GM19099 (cell line): ENCODE data around the gene SLC13A3.

ENCODE experiments used
- POLR2A ChIP-seq: IDR thresholded peaks from 3 replicates; pipeline ENCODE4 v1.6.1; 2011; ENCODE audit warnings: low read depth; ENCODE audit not compliant: insufficient read length; ENCODE audit errors: extremely low read depth

The SLC13A3 gene

DNA sequence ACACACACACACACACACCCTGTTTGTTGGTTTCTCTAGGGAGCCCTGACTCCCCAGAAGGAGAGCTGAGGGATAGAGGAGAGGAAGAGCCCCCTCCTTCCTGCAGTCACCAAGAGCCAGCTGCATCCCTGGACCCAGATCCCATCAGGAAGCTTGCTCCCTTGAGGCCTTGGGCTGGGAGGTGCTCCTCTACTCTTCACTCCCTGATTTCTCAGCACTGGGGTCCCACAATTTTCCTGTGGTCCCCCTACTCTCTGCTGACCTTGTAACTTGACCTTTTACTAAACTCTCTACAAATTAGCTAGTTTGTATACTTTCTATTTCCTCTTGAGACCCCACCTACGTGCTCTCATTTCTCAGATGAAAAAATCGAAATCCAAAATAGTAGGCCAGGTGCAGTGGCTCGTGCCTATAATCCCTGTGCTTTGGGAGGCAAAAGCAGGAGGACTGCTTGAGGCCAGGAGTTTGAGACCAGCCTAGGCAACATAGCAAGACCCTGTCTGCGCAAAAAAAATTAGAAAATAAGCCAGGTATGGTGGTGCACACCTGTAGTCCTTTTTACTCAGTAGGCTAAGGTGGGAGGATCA lies 95.8 kb downstream of the SLC13A3 start:
- no peak for TF ChIP-seq POLR2A

DNA sequence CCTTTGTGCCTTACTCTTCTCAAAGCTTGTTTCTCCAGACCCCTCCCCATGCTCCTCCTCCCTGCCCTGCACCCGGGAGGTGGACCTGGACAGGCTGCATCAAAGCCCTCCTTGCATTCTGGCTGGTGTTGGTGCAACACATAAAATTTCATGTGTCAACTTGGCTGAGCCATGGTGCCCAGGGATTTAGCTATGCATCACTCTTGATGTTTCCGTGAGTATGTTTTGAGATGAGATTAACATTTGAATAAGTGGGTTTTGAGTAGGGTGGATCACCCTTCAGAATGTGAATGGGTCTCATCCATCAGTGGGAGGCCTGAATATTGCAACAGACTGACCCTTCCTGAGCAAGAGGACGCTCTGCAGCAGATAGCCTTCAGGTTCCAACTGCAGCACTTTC lies 96.4 kb downstream of the SLC13A3 start:
- TF ChIP-seq POLR2A, result no peak

DNA sequence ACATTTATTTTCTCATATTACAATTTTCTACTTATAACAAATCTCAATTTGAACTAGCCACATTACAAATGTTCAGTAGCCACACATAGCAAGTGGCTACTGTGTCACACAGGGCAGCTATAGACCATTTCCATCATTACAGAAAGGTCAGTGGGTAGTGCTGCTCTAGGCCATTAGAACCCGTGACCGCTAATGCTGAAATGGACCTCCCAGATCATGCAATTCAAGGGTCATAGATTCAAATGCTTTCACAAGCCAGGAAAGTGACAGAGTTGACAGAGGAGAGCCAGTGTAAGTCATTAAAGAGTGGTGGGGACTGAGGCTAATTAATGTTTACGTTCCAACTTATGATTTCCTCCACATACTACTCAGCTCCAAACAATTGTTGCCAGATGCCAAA lies 97.3 kb downstream of the SLC13A3 start:
- no peak for TF ChIP-seq POLR2A

DNA sequence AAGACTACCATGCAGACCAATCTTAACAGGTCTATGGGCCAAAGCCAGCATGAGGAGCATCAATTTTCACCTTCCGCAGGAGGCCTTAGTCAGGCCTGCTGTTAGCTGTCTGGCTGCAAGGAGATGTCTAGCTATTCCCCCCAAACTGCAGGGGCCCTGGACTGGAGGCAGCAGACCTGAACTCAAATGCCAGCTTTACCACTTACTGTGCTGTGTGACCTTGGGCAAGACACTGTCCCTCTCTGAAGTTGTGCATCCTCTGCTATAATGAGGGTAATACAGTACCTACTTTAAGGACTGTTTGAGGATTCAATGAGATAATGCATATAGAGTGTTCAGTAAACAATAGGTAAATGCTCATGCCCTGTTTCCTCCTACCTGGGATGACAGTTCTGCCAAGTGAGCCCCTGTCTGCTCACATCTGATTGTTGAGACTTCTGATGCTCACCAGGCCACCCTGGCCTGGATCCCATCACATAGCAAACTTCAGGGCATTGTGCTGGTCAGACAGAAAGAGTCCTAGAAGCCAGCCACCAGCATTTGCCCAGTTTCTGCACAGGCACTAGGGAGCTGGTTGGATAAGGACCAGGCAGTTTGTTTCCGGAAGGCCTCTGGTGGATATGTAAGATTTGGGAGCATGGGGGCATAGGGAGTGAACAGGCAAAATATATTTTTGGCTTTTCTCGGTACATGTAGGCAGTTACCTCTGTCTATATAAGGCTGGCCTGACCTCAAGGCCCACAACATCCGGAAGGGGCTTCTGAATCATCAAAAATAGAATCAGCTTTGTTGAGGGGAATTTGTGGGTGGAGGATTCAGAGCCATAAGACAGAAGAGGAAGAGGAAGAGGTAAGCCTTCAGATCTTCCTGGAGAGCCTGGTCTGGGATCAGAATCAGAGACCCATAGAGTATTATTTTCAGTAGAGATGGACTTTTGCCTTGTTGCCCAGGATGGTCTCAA lies 98.5 kb downstream of the SLC13A3 start:
- TF ChIP-seq POLR2A, result no peak

DNA sequence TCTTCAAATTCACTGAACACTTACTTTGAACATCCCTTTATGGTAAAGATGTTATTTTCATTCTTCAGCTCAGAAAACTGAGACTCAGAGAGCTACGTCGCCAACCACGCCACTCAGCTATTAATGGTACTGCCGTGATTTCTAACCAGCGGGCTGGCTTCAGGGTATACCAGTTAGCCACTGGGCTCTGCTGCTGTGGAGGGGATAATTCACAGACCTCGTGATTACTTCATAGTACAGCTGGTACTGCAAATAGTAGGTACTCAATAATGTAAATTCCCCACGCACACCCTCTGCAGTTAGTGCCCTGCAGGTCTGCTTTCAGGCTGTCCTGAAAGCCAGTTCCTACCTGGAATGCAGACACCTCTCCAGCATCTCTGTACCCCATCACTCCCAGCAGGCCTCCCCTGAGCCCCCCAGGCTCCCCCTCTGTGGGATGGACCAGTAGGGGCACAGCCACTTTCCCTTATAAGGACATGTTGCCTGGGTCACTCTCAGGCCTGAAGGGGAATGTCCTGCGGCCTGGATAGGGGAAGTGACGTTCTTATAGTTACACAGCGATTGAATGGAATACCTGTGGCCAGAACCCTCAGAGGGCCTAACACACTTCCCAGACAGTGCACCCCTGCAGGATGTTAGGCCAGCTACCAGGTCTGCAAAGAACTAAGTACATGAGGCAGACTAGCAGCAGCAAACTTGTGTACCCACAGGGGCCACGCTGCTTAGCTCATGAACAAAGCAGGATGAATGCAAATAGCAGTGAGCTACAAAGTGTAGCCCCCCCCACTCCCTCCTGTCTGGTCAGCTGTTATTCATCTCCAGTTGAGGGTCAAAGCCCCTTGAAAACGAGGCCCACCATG lies 99.5 kb downstream of the SLC13A3 start:
- TF ChIP-seq POLR2A, result peak; percentile 16

DNA sequence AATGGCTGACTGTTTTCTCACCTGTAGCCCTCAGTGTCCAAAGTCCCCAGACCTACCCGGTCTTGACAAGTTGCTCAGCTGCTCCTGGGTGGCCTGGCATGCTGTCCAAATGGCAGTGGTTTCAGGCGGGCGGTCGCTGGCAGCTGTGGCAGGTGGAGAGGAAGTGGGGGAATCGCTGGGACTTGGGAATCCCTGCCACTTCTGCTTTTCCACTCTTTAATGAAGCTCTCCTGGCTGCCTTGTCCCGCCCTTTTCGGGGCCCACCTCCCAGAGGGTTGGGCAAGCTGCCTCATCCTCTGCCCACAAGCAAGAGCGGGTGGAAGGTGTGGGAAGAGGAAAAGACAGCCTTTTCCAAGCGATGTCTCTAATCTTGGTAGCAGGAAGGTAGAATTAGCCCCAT lies 100.8 kb downstream of the SLC13A3 start, which contains the start of gene OCSTAMP:
Gene OCSTAMP (minus strand): TSS at position 194 of the 400 bp plus-strand sequence. CDS start 94 bp downstream, at position 100.
- TF ChIP-seq POLR2A, result no peak

DNA sequence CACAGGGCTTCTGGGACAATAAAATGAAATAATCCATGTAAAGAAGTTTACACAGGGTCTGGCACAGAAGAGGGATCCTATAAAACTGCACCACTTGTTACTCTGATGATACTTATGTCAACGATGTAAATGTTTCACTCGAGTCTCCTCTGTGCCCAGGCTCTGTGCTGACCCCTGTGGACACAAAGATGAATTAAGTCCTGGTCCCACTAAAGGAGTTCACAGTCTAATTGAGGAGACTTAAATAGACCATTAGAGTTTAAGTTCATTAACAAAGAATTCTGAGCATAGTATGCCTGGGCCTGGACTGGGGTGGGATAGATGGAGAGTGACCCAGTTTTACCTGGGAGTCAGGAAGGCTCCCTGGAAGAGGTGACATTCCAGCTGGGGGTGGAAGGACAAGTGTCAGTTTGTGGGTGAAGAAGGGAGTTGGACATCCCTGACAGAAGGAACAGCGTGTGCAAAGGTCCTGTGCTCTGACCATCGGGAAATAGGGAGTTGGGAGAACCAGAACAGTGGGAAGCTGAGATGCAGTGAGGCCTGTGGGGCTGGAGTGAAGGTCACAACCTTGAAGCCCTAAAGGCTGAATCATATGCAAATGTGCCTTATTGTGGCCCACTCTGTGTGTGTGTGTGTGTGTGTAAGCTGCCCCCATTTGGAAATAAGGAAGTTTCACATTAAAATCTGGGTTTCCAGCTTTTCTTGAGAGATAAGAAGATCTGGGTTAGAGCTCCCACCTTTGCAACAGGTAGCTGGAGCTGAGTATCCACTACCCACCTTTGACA lies 101.9 kb downstream of the SLC13A3 start:
- TF ChIP-seq POLR2A, result no peak

DNA sequence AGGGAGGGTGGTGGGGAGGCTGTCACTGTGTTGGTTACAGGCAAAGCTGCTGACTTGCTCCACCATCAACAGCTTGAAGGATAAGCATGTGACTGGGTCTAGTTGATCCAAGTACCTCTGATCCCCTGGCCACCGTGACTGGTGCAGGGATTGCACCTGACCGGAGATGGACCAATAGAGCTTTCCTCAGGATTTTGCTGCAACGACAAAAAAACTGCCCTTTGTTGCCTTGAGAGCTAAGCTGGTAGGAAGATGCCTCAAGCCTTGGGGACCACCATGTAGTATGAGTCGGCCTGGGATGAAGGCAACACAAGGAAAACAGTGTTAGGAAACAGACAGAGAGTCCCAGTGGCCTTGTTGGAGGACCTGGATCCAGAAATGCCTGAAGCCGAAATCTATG lies 102.6 kb downstream of the SLC13A3 start:
- TF ChIP-seq POLR2A, result no peak

DNA sequence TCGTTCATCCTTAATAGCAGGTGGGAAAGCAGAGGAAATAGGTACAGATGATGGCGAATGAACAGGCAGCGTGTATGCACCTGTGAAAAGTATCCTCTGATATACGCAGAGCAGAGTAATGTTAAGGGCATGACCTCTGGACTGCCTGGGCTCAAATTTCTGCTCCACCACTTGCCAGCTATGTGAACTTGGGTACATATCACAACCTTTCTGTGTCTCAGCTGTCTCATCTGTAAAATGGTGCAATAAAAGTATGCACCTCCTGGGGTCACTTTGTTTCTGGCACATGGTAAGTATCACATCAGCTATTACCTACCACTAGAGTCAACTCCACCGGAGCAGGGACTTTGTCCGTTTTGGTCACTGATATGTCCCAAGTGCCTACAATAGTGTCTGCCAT lies 103.3 kb downstream of the SLC13A3 start:
- no peak for TF ChIP-seq POLR2A

DNA sequence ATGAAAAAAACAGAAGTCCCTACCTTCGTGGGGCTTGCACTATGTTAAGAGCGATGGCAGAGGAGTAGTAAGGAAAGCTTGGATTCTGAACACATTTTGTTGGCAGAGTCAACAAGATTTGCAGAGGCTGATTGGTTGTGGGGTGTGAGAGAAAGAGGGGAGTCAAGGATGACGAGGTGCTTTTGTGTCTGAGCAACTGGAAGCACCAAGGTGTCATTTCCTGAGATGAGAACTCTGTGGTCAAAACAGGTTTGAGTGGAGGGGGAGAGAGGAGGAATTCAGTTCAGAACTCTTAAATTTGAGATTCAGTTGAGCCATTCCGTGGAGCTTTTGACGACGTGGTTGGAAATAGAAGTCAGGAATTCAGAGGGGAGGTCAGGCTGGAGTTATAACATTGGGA lies 104.3 kb downstream of the SLC13A3 start:
- TF ChIP-seq POLR2A, result no peak

DNA sequence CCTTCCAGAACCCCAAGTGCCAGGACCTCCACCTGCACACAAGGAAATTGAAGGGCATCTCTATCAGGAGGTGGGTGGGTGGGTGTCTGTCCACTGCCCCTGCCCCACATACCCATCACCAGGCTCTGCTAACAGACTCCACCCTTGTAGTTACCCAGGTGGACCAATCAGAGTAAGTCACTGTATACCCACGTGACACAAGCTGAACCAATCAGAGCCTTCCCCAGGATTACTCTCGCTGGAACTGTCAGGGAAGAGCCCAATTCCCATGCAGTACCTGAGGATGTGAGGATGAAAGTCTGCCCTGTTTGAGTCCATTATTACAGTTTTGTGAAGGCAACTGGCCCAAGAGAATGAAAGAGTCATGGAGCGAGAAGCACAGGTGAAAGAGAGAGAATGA lies 105.0 kb downstream of the SLC13A3 start:
- TF ChIP-seq POLR2A, result no peak

DNA sequence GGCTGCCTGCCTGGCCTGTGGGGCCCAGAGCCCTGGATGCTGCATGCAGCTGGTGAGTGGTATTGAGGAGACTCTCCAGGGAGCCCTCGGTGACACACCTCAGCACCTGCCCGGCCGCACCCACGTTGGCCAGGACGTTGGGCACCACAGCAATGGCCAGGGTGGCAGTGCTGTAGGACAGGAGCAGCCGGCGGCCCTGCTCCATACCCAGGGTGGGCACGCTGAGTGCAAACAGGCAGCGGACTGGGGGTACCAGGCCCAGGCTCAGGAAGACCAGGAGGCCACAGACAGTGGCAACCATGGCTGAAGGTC lies 105.5 kb downstream of the SLC13A3 start:
- TF ChIP-seq POLR2A, result no peak

DNA sequence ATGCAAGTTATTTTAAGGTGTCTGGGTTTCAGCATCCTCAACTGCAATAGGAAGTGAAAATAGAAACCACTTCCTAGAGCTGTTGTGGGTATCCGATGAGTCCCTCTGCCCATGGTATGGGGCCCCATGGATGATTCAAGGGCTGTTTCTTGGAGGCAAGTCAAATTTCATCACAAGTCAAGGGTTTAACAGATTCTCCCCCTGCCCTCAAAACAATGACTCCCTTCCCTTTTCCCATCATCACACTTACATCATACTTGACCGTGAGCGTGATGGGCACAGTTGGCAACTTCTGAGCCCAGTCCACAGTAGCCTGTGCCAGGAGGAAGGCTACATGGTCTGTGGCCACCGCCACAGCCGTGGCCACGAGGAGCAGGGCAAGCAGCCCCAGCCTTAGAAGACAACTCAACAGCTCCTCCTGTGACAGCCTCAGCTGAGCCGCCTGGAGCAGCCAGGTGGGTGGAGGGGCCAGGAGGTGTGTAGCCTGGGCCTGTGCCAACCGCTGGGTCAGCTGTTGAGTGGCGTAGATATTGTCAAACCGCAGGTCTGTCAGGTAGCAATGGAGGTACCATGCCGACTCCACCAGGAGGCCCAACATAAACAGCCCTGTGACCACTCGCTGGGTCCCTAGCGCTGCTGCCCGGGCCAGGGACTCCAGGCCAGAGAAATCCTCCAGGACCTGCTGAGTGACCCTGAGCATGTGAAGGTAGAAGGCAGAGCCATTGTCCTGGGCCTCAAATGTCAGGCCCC lies 106.0 kb downstream of the SLC13A3 start:
- TF ChIP-seq POLR2A, result no peak

DNA sequence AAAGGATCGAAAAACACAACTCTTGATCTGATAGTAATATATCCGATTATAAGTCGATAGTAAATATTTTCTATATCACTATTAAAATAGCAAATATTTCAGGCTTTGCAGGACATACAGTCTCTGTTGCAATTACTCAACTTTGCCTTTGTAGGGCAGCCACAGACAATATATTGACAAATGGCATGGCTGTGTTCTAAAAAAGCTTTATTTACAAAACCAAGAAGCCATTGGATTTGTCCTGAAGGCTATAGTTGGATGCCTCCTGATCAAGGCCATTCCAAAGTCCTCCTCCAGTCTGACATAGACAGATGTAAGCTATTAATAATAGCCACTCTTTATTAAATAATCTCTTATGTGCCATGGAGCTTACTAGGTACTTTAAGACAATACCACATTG lies 106.7 kb downstream of the SLC13A3 start:
- TF ChIP-seq POLR2A, result no peak
